SK-N-SH (cell line): ENCODE data around the gene CYTH4. TPM values are rescaled to one million over a fixed set of nuclear protein-coding genes. Genes with fewer than 3 reads are reported as not detected.

Experiments used
- CTCF ChIA-PET: fragments of 300-600, 350-600 bp; formaldehyde crosslinking; extraction: SDS; loops from one replicate; lab custom pipeline; 2021; lab: Yijun Ruan, JAX
- POLR2A ChIA-PET: fragments of 350-600 bp; sonication (Branson Sonifier 250); formaldehyde crosslinking; extraction: SDS; loops from one replicate; lab custom pipeline; 2020; ENCODE audit warnings: antibody characterized with exemption, inconsistent platforms; lab: Yijun Ruan, JAX
- DNase-seq: peaks from one replicate; pipeline ENCODE4 v3.0.0; 2012
- H2AFZ ChIP-seq: fragments of 200-600 bp; sonication (generic); 2 replicates; pipeline ENCODE4 v1.8.1; 2016; ENCODE audit warnings: antibody characterized with exemption, mild to moderate bottlenecking, low read depth
- H3F3A ChIP-seq: fragments of 200-600 bp; sonication (generic); replicated peaks from 2 replicates; pipeline ENCODE3; 2016; ENCODE audit warnings: antibody characterized with exemption, mild to moderate bottlenecking; ENCODE audit not compliant: insufficient read depth
- H3K27ac ChIP-seq, 2 experiments: fragments of 200-500 bp in 1 of 2; fragments of 200-600 bp in 1 of 2; sonication (Bioruptor generic) in 1 of 2; sonication (generic), shearing (Covaris generic) in 1 of 2; 2 replicates each; pipeline versions ENCODE4 v1.5.1 to v1.6.1; 2014 to 2016; ENCODE audit warnings: low read depth in 2 of 2, inconsistent platforms in 1 of 2, low read length in 1 of 2, mild to moderate bottlenecking in 1 of 2, mixed read lengths in 1 of 2
- H3K27me3 ChIP-seq: fragments of 200-600 bp; sonication (generic), shearing (Covaris generic); 2 replicates; pipeline ENCODE4 v1.6.1; 2016; ENCODE audit warnings: mixed run types; ENCODE audit not compliant: insufficient read depth
- H3K36me3 ChIP-seq, 2 experiments: fragments of 200-500 bp in 1 of 2; fragments of 200-600 bp in 1 of 2; sonication (Bioruptor generic) in 1 of 2; sonication (generic) in 1 of 2; replicated peaks in 1 of 2; 2 replicates each; pipeline versions ENCODE3 to v1.5.1; 2014 to 2016; ENCODE audit warnings: low read length in 1 of 2, mild to moderate bottlenecking in 1 of 2; ENCODE audit not compliant: insufficient read depth in 2 of 2, control insufficient read depth in 1 of 2
- H3K4me1 ChIP-seq, 2 experiments: fragments of 200-500 bp in 1 of 2; fragments of 200-600 bp in 1 of 2; sonication (Bioruptor generic) in 1 of 2; sonication (generic), shearing (Covaris generic) in 1 of 2; 2 replicates each; pipeline versions ENCODE4 v1.5.1 to v1.6.1; 2014 to 2016; ENCODE audit warnings: low read depth in 1 of 2, low read length in 1 of 2, mixed run types in 1 of 2; ENCODE audit not compliant: insufficient read depth in 2 of 2, control insufficient read depth in 1 of 2
- H3K4me2 ChIP-seq: fragments of 200-600 bp; sonication (generic), shearing (Covaris generic); 2 replicates; pipeline ENCODE4 v1.6.1; 2017; ENCODE audit warnings: mixed run types
- H3K4me3 ChIP-seq, 2 experiments: fragments of 200-500 bp in 1 of 2; fragments of 200-600 bp in 1 of 2; sonication (Bioruptor generic) in 1 of 2; sonication (generic), shearing (Covaris generic) in 1 of 2; 2 replicates each; pipeline versions ENCODE4 v1.5.1 to v1.8.1; 2014 to 2016; ENCODE audit warnings: low read depth in 2 of 2, inconsistent platforms in 1 of 2, low read length in 1 of 2, mild to moderate bottlenecking in 1 of 2, mixed read lengths in 1 of 2, moderate library complexity in 1 of 2
- H3K79me2 ChIP-seq: fragments of 200-600 bp; sonication (generic); 2 replicates; pipeline ENCODE4 v1.8.1; 2017; ENCODE audit warnings: mild to moderate bottlenecking; ENCODE audit not compliant: insufficient read depth
- H3K9ac ChIP-seq: fragments of 200-600 bp; sonication (generic); 2 replicates; pipeline ENCODE4 v1.6.1; 2017; ENCODE audit warnings: mixed run types
- H3K9me2 ChIP-seq: fragments of 200-600 bp; sonication (generic); 2 replicates; pipeline ENCODE4 v1.6.1; 2017; ENCODE audit warnings: mixed run types
- H3K9me3 ChIP-seq: fragments of 200-600 bp; sonication (generic); 2 replicates; pipeline ENCODE4 v1.6.1; 2017; ENCODE audit warnings: mixed run types, mild to moderate bottlenecking, moderate library complexity
- H4K20me1 ChIP-seq: fragments of 200-600 bp; sonication (generic); 2 replicates; pipeline ENCODE4 v1.6.1; 2017; ENCODE audit warnings: mild to moderate bottlenecking, mixed run types; ENCODE audit not compliant: insufficient read depth
- EP300 ChIP-seq, 2 experiments: IDR thresholded peaks; 2 replicates each; pipeline versions ENCODE4 v1.4.0 to v1.6.1; 2012; ENCODE audit warnings: borderline replicate concordance in 1 of 2, low read depth in 1 of 2, low read length in 1 of 2
- FOSL2 ChIP-seq: IDR thresholded peaks from 2 replicates; pipeline ENCODE4 v1.4.0; 2012; ENCODE audit warnings: low read depth, mild to moderate bottlenecking, moderate library complexity, borderline replicate concordance
- FOXJ3 ChIP-seq: sonication (generic); formaldehyde crosslinking; IDR thresholded peaks from 2 replicates; pipeline ENCODE4 v1.5.1; 2020; ENCODE audit warnings: mild to moderate bottlenecking, missing genetic modification reagents
- FOXM1 ChIP-seq: IDR thresholded peaks from 2 replicates; pipeline ENCODE4 v1.4.0; 2012; ENCODE audit warnings: low read depth, mild to moderate bottlenecking
- GATA2 ChIP-seq: sonication (generic); formaldehyde crosslinking; IDR thresholded peaks from 2 replicates; pipeline ENCODE4 v1.5.0; 2020; ENCODE audit warnings: mild to moderate bottlenecking, missing genetic modification reagents
- MEF2A ChIP-seq: IDR thresholded peaks from 2 replicates; pipeline ENCODE4 v1.4.0; 2012; ENCODE audit warnings: low read depth, borderline replicate concordance
- POLR2AphosphoS5 ChIP-seq: IDR thresholded peaks from 2 replicates; pipeline ENCODE4 v1.6.1; 2012; ENCODE audit warnings: low read depth, low read length
- RAD21 ChIP-seq: IDR thresholded peaks from 2 replicates; pipeline ENCODE4 v1.6.1; 2012; ENCODE audit warnings: mild to moderate bottlenecking, low read length
- RCOR1 ChIP-seq: fragments of 150-350 bp; IDR thresholded peaks from 2 replicates; pipeline ENCODE4 v1.6.1; 2017; ENCODE audit warnings: antibody characterized with exemption, low read length
- RFX5 ChIP-seq: IDR thresholded peaks from 2 replicates; pipeline ENCODE4 v1.6.1; 2012; ENCODE audit warnings: mild to moderate bottlenecking, improper control_type of control experiment, low read length
- SIN3A ChIP-seq: IDR thresholded peaks from 2 replicates; pipeline ENCODE4 v1.6.1; 2012; ENCODE audit warnings: low read depth, mild to moderate bottlenecking, low read length, moderate library complexity, borderline replicate concordance
- TEAD4 ChIP-seq: IDR thresholded peaks from 2 replicates; pipeline ENCODE4 v1.4.0; 2012; ENCODE audit warnings: mild to moderate bottlenecking, borderline replicate concordance; ENCODE audit not compliant: insufficient read depth
- WGBS: methylation state at CpG from one replicate; pipeline ENCODE4 v1.1.6; 2017; ENCODE audit warnings: low lambda C conversion rate; 5-methylcytosine and 5-hydroxymethylcytosine counted together
- polyA plus RNA-seq, 3 experiments: library from polyadenylated mRNA; depleted of rRNA; stranded (reverse); fragments of >200 nt; gene quantifications; 2 replicates each; pipeline ENCODE4 v1.2.3, GENCODE V29; 2012
- TF ChIP-seq, protein P1 (sequence below): IDR thresholded peaks from 2 replicates; pipeline ENCODE4 v1.4.0; 2012; ENCODE audit warnings: low read depth
- TF ChIP-seq, protein P2 (sequence below): IDR thresholded peaks from 2 replicates; pipeline ENCODE4 v1.4.0; 2012; ENCODE audit warnings: low read depth, borderline replicate concordance
- TF ChIP-seq, protein P3 (sequence below): fragments of 200-600 bp; sonication (generic); IDR thresholded peaks from 2 replicates; pipeline ENCODE4 v1.6.1; 2017; ENCODE audit warnings: antibody characterized with exemption, mild to moderate bottlenecking, moderate library complexity
- TF ChIP-seq, protein P4 (sequence below): fragments of 150-350 bp; IDR thresholded peaks from 2 replicates; pipeline ENCODE4 v1.6.1; 2017; ENCODE audit warnings: antibody characterized with exemption, low read length, low read depth, borderline replicate concordance

Gene CYTH4
- polyA plus RNA-seq, 1 of the 3 experiments (the other 2 are of a cell fraction), result 0.07 TPM

DNA sequence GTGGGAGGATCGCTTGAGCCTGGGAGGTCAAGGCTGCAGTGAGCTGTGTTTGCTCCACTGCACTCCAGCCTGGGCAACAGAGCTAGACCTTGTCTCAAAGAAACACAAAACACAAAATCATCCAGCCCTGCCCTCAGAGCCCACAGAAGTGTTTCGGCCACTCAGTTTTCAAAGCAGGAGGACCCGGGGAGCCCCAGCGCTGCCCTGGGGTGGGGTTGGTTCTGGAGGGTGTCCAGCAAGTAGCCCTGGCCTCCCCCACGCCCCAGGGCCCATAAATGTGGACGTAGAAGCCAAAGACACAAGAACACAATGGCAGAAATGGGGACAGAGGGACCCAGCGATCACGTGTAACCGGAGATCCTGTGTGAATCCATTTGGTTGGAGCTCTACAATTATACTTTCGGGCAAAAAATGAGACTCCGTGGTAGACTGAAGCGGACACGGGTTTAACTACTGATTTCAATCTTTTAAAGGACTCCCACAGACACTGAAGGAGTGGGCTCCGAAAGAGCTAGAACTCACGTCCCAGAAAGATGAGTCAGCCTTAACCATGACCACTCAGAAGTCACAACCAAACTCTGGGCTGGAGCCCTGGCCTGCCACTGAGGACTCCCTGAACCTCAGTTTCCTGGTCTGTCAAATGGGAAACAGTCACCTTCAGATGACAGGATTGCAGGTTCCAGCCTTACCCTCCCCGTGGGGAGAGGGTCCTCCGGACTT is 9.0 kb upstream of the CYTH4 start:
- peak overlapping the region in 1 of 2 experiments; percentile 27; a peak in 1 of 4 replicates for H3K4me3 ChIP-seq
- TF ChIP-seq SIN3A, result no peak
- TF ChIP-seq, protein P1, sequence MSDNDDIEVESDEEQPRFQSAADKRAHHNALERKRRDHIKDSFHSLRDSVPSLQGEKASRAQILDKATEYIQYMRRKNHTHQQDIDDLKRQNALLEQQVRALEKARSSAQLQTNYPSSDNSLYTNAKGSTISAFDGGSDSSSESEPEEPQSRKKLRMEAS, result 0 out of 2 replicates have a peak, but pooled peaks have one; percentile 27
- TF ChIP-seq FOSL2, result peak; percentile 79
- no peak for TF ChIP-seq FOXM1
- TF ChIP-seq EP300 (IDR thresholded peaks at IDR 0.05; ENCODE audit: borderline replicate concordance in 1 of 2, low read depth in 1 of 2, low read length in 1 of 2), result 0 out of 4 replicates have a peak, but pooled peaks of 1 of the 2 experiments have one; percentile 24
- no peak for TF ChIP-seq FOXJ3 (CRISPR knock-in tag)
- peak overlapping the region in 1 of 2 experiments; percentile 78; a peak in 2 of 4 replicates for H3K27ac ChIP-seq
- 39% methylated on average over 17 of the region's 17 CpGs for WGBS
- no peaks in the 10 kb centered on the region for H3K9me3 ChIP-seq
- H4K20me1 ChIP-seq, result no peaks in the 10 kb centered on the region
- H3K27me3 ChIP-seq, result no peaks in the 10 kb centered on the region
- H3K79me2 ChIP-seq, result no peaks in the 10 kb centered on the region
- H3K4me2 ChIP-seq, result peak overlapping the region; percentile 64
- H3F3A ChIP-seq, result peaks cover 27% of the 10 kb centered on the region
- peak overlapping the region; percentile 12; the same call in 1 of the 2 replicates for H2AFZ ChIP-seq
- ChIA-PET CTCF (interaction anchor here (0.9 to 7.3 kb wide), 4 partner anchors 9 to 73 kb away, joined by 3 to 55 read pairs (median 3); no protein-coding TSS in a partner anchor), POLR2A (no interaction called here)
- no peak for DNase-seq
- H3K9ac ChIP-seq, result peak overlapping the region; percentile 38; the same call in 1 of the 2 replicates
- no peaks in the 10 kb centered on the region for H3K9me2 ChIP-seq
- 0 out of 4 replicates have a peak, but pooled peaks cover 0 to 6% of the 10 kb centered on the region in 2 experiments for H3K4me1 ChIP-seq
- no peaks in the 10 kb centered on the region for H3K36me3 ChIP-seq

DNA sequence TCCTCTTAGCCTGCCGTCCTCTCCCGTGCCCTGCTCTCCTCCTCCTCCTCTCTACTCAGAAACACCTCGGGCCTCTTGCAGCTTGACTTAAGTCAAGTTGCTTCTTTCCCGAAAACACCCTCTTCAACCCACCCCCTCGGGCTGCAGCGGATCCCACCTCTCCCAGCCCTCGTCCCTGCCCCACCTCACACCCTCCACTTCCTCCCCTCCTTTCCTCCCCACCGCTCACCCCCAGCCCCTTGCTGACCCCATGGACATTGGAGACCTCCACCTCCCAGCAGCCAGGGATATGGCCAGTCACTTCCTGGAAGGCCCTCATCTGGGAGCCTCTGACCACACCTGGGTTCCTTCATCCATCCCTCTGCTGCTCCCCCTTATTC is 8.5 kb upstream of the CYTH4 start:
- H3K9me3 ChIP-seq, result no peaks in the 10 kb centered on the region

More for the DNA sequence above, 8.5 kb upstream of the CYTH4 start:
- no peak for TF ChIP-seq POLR2AphosphoS5
- no peak for TF ChIP-seq TEAD4
- no peak for TF ChIP-seq RAD21
- no peak for TF ChIP-seq RFX5
- TF ChIP-seq, protein P2, sequence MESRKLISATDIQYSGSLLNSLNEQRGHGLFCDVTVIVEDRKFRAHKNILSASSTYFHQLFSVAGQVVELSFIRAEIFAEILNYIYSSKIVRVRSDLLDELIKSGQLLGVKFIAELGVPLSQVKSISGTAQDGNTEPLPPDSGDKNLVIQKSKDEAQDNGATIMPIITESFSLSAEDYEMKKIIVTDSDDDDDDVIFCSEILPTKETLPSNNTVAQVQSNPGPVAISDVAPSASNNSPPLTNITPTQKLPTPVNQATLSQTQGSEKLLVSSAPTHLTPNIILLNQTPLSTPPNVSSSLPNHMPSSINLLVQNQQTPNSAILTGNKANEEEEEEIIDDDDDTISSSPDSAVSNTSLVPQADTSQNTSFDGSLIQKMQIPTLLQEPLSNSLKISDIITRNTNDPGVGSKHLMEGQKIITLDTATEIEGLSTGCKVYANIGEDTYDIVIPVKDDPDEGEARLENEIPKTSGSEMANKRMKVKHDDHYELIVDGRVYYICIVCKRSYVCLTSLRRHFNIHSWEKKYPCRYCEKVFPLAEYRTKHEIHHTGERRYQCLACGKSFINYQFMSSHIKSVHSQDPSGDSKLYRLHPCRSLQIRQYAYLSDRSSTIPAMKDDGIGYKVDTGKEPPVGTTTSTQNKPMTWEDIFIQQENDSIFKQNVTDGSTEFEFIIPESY, result no peak
- TF ChIP-seq RCOR1, result no peak
- TF ChIP-seq, protein P3, sequence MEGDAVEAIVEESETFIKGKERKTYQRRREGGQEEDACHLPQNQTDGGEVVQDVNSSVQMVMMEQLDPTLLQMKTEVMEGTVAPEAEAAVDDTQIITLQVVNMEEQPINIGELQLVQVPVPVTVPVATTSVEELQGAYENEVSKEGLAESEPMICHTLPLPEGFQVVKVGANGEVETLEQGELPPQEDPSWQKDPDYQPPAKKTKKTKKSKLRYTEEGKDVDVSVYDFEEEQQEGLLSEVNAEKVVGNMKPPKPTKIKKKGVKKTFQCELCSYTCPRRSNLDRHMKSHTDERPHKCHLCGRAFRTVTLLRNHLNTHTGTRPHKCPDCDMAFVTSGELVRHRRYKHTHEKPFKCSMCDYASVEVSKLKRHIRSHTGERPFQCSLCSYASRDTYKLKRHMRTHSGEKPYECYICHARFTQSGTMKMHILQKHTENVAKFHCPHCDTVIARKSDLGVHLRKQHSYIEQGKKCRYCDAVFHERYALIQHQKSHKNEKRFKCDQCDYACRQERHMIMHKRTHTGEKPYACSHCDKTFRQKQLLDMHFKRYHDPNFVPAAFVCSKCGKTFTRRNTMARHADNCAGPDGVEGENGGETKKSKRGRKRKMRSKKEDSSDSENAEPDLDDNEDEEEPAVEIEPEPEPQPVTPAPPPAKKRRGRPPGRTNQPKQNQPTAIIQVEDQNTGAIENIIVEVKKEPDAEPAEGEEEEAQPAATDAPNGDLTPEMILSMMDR, result no peak
- TF ChIP-seq, protein P1, result no peak
- TF ChIP-seq MEF2A, result no peak
- no peak for TF ChIP-seq GATA2
- TF ChIP-seq, protein P4, sequence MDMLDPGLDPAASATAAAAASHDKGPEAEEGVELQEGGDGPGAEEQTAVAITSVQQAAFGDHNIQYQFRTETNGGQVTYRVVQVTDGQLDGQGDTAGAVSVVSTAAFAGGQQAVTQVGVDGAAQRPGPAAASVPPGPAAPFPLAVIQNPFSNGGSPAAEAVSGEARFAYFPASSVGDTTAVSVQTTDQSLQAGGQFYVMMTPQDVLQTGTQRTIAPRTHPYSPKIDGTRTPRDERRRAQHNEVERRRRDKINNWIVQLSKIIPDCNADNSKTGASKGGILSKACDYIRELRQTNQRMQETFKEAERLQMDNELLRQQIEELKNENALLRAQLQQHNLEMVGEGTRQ, result no peak
- CTCF ChIA-PET, result interaction anchor here (1.0 to 7.3 kb wide), 2 partner anchors 14 to 33 kb away, joined by 3 to 55 read pairs; no protein-coding TSS in a partner anchor
- no peaks in the 10 kb centered on the region for H3K9me2 ChIP-seq
- H2AFZ ChIP-seq, result no peak overlapping the region
- no peak overlapping the region for H3K9ac ChIP-seq
- 0 out of 4 replicates have a peak, but pooled peaks cover 0 to 6% of the 10 kb centered on the region in 2 experiments for H3K4me1 ChIP-seq
- peaks cover 27% of the 10 kb centered on the region for H3F3A ChIP-seq
- no peaks in the 10 kb centered on the region for H3K27me3 ChIP-seq
- no peak overlapping the region for H3K4me3 ChIP-seq
- H3K4me2 ChIP-seq, result no peak overlapping the region
- POLR2A ChIA-PET, result no interaction called here
- H3K27ac ChIP-seq, result no peak overlapping the region
- no peaks in the 10 kb centered on the region for H3K36me3 ChIP-seq
- DNase-seq, result no peak
- no peaks in the 10 kb centered on the region for H4K20me1 ChIP-seq
- 86% methylated on average over 8 of the region's 8 CpGs for WGBS
- no peaks in the 10 kb centered on the region for H3K79me2 ChIP-seq
